Islet precursor cell (in vitro differentiated cells): ENCODE measurements around the gene CDHR2.
"Not testable (repeated sequence)": the region's sequence is repeated elsewhere in the genome, so short reads cannot be mapped to it uniquely, and the experiment has no call there.

Experiments
- DNase-seq: peaks from one replicate; pipeline ENCODE4 v3.0.0-alpha.2; 2018

The CDHR2 gene

DNA sequence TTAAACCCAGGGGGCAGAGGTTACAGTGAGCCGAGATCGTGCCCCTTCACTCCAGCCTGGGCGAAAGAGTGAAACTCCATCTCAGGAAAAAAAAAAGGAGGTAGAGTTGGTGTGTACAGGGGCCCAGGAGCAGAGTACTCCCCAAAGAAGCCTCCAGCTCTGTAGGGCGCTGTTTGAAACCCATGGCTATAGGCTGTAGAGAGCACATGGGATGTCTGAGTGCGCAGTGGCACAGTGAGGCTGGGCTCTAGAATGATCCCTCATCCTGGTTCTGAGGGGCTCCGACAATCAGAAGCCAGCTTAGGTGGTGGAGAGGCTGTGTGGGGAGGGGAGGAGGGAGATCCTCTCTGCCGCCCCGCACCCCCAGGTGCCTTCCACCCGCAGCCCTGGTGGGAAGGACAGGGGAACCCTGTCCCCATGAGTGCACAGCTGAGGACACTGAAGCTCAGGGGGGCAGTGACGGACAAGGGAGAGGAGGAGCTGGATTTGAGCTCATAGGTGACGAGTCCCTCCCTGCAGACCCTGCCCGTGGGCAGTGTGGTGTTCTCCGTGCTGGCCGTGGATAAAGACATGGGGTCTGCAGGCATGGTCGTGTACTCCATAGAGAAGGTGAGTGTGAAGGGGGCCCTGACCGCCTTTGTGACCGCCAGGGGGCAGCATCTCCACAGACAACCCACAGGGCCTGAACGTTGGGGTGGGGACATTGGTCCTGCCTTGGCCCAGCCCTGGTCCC, 24.6 kb downstream of the CDHR2 start:
- DNase-seq = peak; percentile 76

DNA sequence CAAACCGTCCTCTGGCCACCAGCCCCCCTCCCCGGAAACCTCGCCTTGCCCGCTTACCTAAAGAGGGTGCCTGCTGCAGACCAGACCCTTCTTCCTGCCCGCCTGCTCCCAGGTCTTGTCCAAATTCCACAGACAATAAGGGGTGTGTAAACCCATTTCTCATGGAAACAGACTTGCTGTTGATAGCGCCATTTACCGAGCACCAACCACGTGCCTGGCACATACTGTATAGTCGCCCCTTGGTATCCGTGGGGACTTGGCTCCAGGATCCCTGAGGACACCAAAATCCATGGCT, 25.1 kb downstream of the CDHR2 start:
- DNase-seq = no peak

DNA sequence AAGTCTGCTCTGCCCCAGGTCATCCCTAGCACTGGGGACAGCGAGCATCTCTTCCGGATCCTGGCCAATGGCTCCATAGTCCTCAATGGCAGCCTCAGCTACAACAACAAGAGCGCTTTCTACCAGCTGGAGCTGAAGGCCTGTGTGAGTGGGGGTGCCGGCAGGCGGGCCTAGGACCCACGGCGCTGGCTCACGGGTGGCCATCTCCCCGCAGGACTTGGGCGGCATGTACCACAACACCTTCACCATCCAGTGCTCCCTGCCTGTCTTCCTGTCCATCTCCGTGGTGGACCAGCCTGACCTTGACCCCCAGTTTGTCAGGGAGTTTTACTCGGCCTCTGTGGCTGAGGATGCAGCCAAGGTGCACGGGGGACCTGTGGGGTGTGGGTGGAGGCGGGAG, 25.9 kb downstream of the CDHR2 start:
- no peak for DNase-seq

DNA sequence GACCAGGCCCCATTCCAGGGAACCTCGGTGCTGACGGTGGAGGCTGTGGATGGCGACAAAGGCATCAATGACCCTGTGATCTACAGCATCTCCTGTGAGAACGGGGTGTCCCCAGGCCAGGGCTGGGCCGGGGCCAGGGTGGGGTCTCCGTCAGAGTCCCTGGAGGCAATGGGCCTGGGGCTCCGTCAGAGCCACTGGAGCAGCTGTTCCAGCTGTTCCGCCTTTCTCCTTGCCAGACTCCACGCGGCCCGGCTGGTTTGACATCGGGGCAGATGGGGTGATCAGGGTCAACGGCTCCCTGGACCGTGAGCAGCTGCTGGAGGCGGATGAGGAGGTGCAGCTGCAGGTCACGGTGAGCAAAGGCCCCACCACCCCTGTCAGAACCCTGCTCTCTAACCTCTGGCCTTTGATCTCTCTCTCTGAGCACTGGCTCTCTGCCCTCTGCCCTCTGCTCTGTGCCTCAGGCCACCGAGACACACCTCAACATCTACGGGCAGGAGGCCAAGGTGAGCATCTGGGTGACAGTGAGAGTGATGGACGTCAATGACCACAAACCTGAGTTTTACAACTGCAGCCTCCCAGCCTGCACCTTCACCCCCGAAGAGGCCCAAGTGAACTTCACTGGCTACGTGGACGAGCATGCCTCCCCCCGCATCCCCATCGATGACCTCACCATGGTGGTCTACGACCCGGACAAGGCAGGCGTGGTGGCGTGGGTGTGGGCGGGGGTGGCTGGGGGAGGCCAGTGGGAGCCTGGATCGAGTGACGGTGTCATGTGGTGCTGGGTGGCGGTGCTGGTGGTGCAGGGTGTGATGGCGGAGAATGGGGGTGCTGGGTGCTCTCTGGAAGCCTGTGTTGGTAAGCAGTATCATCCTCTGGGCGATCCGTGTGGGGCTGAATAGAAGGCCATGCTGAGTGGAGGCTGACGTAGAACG, 26.6 kb downstream of the CDHR2 start:
- no peak for DNase-seq

DNA sequence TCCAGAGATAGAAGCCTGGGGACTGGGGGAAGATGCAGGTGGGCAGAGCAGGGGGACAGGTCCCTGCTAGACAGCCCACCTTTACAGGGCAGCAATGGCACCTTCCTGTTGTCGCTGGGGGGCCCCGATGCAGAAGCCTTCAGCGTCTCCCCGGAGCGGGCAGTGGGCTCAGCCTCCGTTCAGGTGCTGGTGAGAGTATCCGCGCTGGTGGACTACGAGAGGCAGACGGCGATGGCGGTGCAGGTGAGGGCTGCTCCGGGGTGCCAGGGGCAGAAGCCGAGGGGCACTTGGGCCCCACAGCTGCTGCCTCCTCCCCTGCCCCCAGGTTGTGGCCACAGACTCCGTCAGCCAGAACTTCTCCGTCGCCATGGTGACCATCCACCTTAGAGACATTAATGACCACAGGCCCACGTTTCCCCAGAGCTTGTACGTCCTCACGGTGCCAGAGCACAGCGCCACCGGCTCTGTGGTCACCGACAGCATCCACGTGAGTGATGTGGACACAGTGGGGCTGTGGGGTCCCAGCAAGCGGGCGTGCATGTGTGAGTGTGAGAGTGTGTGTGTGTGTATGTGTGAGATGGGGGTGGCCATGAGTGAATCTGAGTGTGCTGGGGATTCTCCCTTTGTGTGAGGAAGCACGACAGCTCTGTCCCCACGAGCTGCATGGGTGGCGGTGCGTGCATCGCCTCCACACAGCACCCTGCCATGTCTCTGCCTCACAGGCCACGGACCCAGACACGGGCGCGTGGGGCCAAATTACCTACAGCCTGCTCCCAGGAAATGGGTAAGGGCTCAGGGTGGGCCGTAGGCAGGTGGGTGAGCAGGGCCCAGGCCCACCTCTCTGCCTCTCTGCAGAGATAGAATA, 28.4 kb downstream of the CDHR2 start:
- DNase-seq = no peak

DNA sequence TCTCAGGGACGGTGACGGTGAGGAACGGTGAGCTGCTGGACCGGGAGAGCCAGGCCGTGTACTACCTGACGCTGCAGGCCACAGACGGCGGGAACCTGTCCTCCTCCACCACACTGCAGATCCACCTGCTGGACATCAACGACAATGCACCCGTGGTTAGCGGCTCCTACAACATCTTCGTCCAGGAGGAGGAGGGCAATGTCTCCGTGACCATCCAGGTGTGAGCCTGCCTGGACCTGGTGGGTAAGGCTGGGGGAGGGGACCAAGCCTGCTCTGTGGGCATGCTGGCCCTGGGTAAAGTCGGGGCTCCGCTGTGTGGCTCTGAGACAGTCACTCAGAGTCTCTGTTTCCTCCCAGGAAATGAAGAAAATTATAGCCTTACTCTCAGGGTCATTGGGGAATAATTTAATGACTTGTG, 29.3 kb downstream of the CDHR2 start:
- peak; percentile 93 for DNase-seq

DNA sequence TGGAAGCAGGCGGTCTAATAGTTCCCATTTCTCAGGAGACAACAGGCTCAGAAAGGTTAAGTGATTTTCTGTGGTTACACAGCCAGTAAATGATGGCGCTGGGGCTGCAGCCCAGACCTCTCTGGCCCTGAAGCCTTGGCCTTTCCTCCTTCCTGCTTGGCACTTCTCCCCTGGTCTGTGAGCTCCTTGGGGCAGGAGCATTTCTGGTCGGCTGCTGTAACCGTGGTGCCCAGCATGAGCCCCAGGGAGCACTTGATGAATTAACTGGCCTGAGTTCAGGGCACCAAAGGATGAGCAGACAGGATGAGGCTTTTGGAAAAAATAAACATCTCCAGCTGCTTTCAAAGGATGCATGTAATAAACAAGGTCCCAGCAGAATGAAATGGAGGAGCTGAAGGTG, 30.2 kb downstream of the CDHR2 start:
- no peak for DNase-seq

DNA sequence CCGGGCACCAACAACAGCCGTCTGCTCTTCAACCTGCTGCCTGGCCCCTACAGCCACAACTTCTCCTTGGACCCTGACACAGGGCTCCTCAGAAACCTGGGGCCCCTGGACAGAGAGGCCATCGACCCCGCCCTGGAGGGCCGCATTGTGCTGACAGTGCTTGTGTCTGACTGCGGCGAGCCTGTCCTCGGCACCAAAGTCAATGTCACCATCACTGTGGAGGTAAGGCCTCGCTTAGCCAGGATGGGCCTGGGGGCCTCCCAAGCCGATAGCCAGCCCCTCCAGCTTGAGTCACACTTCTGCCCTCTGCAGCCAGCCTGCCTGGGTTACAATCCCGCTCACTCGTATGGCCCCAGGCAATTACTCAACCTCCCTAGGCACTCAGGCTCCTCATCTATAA, 32.2 kb downstream of the CDHR2 start:
- no peak for DNase-seq

DNA sequence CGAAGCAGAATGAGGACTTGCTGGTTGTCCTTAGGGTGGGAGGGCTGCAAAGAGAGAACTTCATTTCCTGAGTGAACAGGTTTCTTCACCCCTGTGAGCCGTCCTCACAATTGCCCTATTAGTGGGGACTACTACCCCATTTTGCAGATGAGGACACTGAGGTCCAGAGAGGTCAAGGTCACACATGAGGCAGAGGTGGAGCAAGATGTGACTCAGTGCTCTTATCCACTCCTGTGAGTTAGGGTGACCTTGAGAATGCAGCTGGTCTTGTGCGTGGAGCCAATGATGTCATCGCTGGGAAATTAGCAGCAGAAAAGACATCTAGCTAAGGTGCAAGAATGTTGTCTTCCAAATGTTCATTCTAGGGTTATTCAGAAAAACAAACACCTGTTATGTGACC, 33.9 kb downstream of the CDHR2 start:
- DNase-seq = no peak

DNA sequence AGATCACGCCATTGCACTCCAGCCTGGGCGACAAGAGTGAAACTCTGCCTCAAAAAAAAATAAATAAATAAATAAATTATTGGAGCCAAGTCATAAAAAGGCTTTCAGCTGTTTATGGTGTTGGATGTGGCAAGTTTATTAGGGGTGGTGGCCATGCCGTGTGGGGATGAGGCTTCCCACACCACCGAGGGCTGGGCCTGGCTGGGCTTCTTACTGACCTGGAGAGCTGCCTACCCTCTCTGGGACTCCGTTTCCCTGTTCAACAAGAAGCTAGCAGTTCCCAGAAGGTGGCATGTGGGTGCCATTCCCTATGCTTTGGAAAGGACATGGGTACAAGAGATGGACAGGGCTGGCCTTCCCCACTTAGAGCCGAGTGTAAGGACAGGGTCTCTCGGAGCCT, 38.3 kb downstream of the CDHR2 start:
- no peak for DNase-seq

DNA sequence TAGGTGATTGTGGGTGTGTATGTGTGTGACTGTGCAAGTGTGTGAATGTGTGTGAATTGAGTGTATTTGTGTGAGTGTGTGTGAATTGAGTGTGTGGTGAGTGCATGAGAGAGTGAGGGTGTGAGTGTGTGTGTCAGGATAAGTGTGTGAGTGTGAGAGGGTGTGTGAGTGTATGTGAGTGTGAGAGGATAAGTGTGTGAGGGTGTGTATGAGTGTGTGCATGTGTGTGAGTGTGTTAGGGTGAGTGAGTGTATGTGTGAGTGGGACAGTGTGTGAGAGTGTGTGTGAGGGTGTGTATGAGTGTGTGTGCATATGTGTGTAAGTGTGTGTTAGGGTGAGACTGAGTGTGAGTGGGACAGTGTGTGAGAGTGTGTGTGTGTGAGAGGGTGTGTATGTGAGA, 39.2 kb downstream of the CDHR2 start:
- DNase-seq = no peak

DNA sequence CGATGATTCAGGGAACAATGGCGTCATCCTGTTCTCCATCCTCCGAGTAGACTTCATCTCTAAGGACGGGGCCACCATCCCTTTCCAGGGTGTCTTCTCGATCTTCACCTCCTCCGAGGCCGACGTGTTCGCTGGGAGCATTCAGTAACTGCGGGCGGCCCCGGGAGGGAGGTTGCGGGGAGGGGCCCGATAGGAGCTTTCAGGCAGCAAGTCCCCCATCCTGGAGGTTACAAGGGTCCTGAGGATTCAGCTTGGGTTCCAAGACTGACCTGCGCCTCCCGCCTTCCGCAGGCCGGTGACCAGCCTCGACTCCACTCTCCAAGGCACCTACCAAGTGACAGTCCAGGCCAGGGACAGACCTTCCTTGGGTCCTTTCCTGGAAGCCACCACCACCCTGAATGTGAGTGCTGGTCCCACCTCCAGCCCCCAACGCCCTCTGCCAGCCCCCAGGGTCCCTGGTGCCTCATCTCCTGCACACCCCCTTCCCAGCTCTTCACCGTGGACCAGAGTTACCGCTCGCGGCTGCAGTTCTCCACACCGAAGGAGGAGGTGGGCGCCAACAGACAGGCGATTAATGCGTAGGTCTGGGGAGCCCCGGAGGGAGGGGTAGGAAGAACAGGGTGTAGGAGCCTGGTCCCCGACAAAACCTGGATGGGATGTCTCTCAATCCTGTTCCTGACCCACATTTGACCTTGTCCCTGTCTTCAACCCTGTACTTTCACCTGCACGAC, 40.1 kb downstream of the CDHR2 start:
- DNase-seq = no peak

DNA sequence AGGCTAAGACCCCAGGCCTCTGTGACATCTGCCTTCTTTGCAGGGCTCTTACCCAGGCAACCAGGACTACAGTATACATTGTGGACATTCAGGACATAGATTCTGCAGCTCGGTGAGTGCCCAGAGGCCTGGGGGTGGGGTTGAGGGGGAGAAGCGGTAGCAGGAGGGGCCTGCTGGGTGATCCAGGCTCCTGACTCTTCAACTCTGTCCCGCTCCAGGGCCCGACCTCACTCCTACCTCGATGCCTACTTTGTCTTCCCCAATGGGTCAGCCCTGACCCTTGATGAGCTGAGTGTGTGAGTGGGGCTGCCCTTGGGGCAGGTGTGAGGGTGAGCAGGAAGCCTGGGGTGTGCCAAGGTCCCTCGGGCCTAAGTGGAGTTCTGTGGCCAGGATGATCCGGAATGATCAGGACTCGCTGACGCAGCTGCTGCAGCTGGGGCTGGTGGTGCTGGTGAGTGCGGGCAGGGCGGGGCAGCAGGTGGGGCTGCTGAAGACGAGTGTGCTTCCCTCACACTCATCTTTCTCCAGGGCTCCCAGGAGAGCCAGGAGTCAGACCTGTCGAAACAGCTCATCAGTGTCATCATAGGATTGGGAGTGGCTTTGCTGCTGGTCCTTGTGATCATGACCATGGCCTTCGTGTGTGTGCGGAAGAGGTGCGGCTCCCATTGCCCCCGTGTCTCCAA, 41.0 kb downstream of the CDHR2 start:
- DNase-seq = no peak

DNA sequence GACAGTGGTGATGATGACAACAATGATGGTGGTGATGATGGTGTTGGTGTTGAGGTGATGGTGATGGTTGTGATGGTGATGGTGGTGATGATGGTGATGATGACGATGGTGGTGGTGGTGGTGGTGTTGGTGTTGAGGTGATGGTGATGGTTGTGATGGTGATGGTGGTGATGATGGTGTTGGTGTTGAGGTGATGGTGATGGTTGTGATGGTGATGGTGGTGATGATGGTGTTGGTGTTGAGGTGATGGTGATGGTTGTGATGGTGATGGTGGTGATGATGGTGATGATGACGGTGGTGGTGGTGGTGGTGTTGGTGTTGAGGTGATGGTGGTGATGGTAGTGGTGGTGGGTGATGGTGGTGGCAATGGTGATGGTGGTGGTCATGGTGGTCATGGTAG, 42.5 kb downstream of the CDHR2 start:
- DNase-seq = not testable (repeated sequence)

DNA sequence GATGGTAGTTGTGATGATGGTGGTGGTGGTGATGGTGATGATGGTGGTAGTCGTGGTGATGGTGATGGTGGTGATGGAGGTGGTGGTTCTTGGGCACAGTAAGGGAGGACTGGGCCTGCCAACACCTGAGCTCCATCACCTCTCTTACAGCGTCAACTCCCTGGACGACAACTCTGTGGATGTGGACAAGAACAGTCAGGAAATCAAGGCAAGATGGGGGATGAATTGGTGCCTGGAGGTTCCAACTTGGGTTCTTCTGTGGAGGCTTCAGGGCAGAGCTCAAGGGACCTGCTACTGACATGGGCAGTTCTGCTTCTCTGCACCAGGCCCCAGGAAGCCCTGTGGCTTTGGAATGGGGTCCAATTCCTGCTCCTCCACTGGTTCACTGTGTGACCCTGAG, 43.4 kb downstream of the CDHR2 start:
- DNase-seq = no peak

DNA sequence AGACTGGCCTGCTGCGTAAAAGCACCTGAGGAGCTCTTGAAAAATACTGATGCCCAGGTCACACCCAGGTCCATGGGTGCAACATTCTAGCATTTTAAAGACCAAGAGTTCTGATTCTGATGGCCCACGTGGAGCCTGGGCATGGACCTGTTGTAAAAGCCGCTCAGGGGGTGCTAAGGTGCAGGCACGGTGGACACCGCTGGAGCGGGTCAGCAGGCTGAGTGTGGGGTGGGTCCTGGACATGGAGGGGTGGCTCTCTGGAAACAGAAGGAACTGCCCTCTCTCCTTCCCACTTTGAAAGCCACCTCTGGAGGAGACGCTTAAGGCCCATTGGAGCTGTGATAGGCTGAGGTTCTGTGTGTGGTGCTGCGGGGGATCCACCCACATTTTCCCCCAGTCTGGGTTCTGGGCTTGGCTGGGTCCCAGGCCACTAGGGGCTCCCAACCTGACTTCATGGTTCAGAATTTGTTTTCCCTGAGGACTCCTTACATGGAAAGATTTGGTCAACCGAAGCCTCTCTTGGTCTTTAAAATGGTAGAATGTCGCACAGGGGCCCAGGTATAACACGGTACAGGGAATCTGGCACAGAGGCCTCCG, 44.2 kb downstream of the CDHR2 start:
- DNase-seq = no peak

DNA sequence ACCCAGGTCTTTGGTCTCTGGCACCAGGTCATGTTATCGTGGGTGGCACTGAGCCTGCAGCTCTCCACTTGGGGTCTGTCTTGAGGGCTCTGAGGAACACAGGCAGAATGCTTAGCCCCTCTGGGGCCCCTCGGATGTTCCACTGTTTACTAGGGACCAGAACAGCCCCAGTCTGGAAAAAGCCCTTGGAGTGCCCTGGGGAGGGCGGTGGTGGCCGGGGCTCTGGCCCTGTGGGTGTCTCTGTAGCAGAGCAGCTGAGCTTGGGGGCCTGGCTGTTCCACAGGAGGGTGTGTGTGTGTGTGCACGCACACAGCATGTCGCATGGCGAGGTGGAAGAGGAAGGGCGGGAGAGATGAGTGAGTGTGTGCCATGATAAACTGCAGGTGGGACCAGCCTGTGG, 45.4 kb downstream of the CDHR2 start:
- no peak for DNase-seq

DNA sequence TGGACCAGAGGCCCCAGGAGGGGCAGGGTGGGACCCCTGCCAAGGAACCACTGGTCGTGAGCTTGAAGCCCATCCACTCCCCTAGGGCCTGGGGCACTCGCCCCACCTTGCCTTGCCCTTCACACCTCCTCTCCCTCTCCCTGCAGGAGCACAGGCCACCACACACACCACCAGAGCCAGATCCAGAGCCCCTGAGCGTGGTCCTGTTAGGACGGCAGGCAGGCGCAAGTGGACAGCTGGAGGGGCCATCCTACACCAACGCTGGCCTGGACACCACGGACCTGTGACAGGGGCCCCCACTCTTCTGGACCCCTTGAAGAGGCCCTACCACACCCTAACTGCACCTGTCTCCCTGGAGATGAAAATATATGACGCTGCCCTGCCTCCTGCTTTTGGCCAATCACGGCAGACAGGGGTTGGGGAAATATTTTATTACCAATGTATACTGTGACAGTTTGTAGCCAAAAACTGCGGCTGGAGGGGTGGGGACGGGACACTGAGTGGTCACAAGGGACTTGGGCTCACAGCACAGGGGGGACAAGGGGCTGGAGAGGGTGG, 46.3 kb downstream of the CDHR2 start:
- no peak for DNase-seq

DNA sequence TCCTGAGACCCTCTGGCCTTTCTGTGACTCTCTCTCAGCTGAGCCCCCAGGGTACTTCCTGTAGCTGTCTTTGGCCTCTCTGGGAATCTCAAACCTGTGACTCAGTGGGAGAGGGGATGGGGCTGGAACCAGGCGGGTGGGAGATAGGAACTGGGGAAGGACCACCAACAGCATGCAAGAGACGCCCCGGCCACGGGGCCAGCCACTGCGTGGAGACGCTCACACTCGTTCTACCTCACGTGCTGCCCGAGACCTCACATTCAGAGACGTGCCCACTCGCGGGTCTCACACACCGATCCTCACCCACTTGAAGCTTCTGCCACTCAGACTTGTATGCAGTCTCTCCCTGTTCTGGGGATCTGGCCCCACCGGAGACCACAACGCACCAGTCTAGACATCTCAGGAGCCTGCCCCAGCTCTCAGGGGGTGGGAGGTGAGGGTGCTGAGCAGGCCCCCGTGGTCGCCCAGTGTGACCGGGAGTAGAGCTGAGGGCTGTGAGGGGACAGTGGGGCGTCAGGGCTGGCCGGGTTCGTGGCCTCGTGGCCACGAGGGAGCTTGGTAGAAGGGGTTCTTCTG, 47.0 kb downstream of the CDHR2 start:
- no peak for DNase-seq

DNA sequence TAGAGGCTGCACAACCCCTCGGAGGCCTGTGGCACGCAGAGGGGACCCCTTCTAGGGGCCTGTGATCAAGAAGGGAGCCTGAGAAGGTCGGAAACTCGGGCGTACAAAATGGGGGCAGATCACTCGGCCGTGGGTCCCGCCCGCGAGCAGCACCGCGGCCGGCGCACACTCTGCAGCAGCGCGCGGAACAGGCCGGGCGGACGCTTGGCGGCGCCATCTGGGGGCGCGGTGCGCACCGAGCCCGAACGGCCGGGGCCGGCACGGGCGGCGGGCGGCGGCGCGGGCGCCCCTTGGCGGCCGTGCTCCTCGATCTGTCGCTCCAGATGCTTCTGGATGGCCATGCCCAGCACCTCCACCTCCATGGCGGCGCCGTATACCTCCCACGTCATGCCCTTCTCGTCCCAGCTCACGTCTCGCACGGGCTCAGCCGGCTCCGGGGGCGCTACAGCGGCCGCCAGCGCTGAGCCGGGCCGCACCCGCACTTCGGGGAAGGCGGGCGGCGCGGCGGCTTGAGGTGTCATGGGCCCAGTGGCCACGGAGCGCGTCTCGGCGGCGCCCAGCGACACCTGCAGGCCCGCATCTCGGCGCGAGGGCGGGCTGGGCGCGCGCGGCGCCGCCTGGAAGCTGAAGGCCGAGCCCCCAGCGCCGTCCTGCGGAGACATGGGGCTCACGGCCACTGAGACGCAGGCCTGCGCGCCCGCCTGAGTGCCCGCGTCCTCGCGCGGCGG, 47.7 kb downstream of the CDHR2 start:
- peak; percentile 76 for DNase-seq
